ENCODE results near the gene SMPX.
"Not testable (repeated sequence)": the region's sequence is repeated elsewhere in the genome, so short reads cannot be mapped to it uniquely, and the experiment has no call there.

Gene SMPX

DNA sequence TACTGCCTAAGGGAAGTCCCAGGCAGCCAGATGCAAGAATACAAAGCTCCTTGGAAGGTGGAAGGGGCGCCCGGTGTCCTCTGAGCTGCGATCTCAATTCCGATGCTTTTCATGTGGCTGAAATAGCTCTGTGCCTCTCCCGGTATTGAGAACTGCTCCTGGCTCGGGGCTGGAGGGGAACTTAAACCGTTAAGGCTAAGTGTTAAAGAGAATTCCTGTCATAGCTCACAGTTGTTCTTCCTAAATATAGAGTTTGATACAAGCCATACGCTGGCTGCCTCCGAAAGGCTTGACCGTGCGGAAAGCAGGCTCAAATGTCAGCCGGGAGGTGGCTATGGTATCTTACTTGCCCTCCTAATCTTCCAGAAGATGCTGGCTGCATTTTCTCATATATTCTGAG lies at the start of gene SMPX:
Gene SMPX, minus strand, starts transcription at position 157 of the 400 bp plus-strand sequence. CDS start 3,826 bp downstream, outside the sequence.
- in situ Hi-C loops (cut with MboI; ENCODE audit: low sequenced_read_pairs), result no loop called here

DNA sequence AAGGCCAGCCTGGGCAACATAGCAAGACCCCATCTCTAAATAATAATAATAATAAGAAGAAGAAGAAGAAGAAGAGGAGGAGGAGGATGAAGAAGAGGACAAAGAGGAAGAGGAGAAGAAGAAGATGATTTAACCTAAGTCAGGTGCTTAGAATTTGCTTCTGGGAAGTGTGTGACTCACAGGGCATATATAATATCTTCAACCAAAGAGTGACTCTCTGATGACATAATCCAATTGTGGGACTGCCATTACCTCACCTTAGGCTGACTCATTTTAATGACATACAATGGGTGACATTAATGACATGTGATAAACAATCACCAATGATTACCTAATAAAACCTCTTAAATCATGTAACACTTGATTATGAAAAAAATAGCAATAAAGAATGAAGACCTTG lies 48.8 kb upstream of the SMPX start:
- in situ Hi-C loops (cut with MboI; ENCODE audit: low sequenced_read_pairs), result no loop called here

DNA sequence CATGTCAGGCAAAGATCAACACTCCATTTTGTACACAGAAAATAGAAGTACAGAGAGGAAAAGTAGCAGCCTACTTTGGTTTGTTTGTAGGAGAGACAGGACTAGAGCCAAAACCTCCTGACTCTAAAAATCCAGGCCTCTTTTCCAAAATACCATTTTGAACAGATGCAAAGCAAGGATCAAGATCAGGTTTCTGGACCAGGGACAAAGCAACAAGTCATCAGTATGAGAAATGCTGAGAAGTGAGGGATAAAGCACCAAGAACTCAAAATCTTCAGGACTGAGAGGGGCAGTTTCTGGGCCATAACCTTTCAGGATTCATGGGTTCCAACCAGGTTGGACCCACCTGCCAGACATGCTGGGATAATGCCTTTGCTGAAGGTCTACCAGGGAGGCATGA lies 44.9 kb upstream of the SMPX start:
- in situ Hi-C loops (cut with MboI; ENCODE audit: low sequenced_read_pairs), result no loop called here

DNA sequence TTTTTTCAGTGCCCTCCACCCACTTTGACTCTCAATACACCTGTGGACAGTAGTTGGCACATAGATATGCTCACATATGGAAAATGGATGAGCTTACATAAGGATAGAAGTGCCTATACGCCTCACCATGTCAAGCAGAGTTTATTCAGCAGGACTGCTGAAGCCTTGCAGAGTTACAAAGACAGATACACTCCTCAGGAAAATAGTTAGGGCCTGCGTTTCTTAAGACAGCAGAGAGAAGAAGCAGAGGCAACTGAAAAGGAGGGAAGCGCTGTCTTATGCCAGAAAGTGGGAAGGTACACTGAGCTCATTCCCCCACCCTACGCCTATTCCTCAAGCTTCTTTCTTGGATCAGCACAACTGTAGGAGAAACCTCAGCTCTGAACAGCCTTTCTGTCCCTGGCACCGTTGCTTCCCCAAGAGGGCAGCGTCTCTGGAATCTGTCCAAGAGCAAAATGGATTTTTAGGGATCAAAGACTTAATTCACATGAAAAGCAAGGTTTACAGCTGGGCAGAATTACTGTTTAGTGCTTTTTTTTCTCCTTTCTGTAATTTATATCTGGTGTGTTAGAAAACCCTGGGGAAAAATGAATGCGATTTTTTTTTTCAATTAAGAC lies 44.2 kb upstream of the SMPX start:
- in situ Hi-C loops (cut with MboI; ENCODE audit: low sequenced_read_pairs), result no loop called here

DNA sequence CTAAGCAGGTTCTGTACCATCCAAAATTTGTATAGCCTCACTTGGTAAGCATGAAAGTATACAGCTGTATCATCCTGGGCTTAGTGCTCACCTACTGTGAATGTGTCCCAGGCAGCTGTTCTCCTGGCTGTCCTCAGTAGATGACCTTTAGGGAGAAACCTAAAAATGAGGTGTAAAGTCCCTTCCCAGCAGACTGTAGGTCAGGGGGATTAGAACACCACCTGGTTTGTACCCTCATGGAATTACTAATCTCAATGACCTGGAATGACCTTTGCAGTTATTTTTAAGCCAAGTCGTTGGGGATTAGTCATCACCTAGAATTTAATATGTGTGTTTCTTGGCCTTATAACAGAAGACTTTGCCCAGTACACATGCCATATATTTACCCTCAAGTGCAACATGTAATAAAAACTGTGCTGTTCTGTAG lies 42.4 kb upstream of the SMPX start:
- in situ Hi-C loops (cut with MboI; ENCODE audit: low sequenced_read_pairs), result no loop called here

DNA sequence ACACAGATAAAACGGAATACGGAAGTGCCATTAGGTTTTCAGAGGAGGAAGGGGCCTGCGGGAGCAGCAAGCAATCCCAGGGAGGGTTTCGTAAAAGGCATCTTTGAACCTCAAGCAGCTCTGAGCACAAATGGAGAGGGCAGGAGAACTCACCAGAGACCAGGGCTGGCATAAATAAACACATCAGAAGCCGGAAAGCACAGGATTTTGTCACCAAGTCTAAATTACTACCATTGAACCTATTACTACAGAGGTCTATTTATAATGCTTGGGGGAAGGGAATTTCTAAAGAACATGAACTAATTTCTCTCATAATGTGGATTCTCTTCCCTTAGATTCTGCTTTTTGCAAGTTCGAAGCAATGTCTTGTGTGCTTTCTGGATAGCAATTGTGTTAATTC lies 41.9 kb upstream of the SMPX start:
- in situ Hi-C loops (cut with MboI; ENCODE audit: low sequenced_read_pairs), result no loop called here

DNA sequence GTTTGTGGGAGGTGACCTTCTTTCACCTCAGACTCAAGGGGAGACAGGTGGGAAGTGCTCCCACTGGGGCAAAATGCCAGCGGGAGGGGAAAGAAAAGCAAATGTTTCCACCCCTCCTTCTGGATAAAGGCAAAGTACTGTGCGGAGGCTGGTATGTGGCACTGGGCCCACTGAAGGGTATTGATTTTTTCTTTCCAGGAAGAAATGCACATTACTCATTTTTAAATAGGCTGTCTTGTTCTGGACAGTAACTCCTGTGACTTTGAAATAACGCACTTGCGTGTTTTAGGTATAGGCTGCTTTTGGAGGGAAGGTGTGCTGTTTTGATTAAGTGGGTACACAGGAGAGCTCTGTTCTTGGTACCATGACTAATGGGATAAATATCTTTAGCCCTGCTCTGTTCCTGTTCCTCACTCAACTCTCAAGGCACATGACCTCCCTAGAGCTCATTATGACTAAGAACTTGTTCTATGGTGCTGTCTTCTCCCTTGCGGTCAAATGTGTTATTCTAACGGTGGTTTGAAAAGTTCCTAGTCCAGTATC lies 40.8 kb upstream of the SMPX start:
- in situ Hi-C loops (cut with MboI; ENCODE audit: low sequenced_read_pairs), result no loop called here

DNA sequence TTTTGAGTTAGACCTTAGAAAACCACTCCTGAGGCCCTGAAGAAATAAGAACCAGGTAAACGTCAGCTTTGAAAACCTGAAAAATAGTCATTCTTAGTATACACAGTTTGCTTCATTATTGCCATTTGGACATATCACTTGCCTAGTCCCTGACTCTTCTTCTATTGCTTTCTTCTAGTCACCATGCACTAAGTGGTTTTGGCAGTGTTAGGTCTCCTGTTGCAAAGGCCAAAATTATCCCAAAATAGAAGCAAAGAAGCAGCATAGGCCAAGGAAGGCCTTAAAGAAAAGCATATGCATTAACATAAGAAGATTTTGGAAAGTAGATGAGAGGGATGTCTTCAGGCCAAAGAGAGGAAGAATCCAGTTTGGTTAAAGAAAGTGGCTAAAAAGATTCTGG lies 24.1 kb upstream of the SMPX start:
- in situ Hi-C loops (cut with MboI; ENCODE audit: low sequenced_read_pairs), result no loop called here

DNA sequence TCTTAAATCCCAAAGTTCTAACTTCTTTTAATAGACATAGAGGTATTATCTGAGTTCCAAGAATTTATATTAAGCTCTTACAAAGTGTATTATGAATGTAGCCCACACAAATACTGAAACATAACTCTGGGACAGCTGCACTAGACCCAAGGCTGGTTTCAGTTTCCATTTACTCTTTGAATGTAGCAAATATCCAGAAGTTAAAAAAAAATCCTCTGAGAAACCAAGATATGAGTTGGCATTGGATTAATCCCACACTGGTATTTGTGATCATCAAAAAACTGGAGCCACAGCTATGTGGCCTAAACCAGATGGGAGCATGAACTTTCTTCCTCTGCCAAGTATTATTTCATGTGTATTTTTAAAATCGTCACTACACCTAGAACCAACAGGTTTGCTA lies 23.6 kb upstream of the SMPX start:
- in situ Hi-C loops (cut with MboI; ENCODE audit: low sequenced_read_pairs), result no loop called here

DNA sequence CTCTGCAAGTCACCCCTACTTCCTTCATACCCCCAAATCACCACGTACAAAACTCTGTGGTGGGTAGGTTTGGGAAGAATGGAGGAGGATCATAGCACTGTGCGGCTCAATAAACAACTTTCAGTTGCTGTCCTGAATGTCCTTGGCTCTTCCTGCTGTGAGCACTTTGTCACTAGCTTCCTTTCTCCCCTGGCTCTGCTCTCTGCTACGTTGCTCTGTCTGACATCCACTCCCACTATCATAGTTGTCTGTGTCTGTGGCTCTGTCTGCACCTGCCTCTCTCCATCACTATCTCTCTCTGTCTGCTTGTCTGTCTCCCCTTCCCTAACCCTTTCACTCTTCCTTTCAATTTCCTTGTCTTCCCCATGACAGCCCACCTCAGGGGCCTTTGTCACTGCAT lies 21.2 kb upstream of the SMPX start:
- in situ Hi-C loops (cut with MboI; ENCODE audit: low sequenced_read_pairs), result no loop called here

DNA sequence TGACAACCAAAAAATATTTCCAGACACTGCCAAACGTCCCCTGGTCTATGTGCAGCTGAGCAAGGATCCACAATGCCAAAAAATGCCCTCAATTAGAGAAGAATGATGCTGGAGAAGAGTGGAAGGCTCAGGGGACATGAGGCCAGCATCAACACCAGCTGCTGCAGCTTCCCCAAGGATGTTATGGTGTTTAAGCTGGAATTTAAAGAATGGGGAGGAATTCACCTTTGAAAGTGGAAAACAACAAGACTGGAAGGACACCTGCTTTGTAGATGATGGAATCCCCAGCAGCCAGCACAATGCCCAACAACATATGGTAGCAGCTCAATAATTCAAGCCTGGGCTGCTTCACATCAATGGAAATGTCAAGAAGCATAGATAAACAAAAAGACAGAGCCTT lies 20.3 kb upstream of the SMPX start:
- in situ Hi-C loops (cut with MboI; ENCODE audit: low sequenced_read_pairs), result no loop called here

DNA sequence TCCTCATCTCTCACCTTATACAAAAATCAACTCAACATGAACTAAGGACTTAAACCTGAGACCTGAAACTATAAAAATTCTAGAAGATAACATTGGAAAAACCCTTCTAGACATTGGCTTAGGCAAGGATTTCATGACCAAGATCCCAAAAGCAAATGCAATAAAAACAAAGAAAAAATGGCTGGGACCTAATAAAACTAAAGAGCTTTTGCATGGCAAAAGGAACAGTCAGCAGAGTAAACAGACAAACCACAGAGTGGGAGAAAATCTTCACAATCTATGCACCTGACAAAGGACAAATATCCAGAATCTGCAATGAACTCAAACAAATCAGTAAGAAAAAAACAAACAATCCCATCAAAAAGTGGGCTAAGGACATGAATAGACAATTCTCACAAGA lies 17.2 kb upstream of the SMPX start:
- in situ Hi-C loops (cut with MboI; ENCODE audit: low sequenced_read_pairs), result not testable (repeated sequence)

DNA sequence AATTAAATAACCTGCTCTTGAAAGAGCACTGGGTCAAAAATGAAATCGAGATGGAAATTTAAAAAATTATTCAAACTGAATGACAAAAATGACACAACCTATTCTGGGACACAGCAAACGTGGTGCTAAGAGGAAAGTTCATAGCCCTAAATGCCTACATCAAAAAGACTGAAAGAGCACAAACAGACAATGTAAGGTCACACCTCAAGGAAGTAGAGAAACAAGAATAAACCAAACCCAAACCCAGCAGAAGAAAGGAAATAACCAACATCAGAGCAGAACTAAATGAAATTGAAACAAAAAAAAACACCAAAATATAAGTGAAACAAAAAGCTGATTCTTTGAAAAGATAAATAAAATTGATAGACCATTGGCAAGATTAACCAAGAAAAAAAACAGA lies 15.1 kb upstream of the SMPX start:
- in situ Hi-C loops (cut with MboI; ENCODE audit: low sequenced_read_pairs), result not testable (repeated sequence)

DNA sequence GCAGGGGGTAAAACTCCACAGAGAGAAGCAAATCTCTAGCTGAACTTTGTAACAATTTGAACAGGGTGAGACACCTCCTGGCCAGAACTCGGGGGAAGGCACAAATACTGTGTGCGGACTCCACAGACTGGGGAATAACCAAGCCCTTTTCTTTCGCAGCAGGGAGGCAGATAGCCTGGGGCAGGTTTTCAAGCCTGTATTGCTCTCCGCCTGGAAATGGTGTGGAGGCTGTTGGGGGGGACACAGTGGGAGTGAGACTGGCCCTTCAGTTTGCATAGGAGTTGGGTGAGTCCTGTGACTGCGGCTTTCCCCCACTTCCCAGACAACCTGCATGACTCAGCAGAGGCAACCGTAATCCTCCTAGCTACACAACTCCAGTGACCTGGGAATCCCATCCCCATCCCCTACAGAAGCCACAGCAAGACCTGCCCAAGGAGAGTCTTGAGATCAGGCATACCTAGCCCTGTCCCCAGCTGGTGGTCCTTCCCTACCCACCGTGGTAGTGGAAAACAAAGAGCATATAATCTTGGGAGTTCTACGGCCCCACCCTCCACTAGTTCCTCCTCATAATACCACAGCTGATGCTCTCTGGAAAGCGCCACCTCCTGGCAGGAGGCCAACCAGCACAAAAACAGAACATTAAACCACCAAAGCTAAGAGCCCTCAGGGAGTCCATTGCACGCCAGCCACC lies 12.9 kb upstream of the SMPX start:
- in situ Hi-C loops (cut with MboI; ENCODE audit: low sequenced_read_pairs), result no loop called here

DNA sequence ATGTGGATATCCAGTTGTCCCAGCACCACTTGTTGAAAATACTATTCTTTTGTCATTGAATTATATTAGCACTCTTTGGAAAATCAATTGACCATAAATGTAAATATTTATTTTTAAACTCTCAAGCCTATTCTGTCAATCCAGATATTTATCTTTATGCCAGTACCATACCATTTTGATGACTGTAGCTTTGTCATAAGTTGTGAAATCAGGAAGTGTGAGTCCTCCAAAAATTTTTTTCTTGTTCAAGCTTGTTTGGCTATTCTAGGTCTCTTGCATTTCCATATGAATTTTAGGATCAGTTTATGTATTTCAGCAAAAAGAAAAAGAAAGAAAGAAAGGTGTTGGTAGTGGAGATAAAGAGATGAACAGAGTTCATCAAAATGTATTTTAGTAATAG lies 8.2 kb upstream of the SMPX start:
- in situ Hi-C loops (cut with MboI; ENCODE audit: low sequenced_read_pairs), result no loop called here

DNA sequence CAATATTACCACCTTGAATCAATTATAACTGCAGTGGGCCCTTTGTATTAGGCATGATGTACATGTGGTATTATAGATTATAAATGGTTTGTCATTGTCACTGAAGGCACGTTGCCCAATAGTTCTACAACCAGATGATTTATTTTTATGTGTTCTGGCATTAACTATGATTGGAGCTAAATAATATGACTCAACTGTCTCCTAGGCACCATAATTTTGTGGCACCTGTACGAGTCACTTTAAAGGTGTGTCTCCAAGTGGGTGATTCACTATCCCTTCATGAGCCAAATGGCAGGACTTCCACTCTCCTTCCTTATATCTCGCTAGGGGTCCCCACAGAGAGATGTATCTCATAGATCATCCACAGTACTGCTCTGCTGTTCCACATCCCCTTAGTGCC lies 6.1 kb upstream of the SMPX start:
- in situ Hi-C loops (cut with MboI; ENCODE audit: low sequenced_read_pairs), result no loop called here

DNA sequence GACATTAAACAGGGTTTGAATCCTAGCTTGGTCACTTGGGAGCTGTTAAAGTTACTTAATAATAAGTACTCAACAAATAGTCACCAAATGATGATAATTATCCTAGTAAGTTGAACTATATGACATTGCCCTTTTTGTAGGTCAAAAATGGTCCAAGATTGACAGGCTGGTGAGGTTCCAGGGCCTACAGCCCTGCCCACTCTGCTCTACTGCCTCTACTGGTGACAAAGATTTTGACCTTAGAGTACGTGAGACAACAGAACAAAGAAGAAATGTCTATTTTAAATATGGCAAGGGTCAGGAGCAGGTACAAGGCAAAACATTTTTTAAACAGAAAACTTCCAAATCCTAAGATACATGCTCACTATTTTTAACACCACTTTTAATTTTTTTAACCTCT lies 572 bp upstream of the SMPX start:
- in situ Hi-C loops (cut with MboI; ENCODE audit: low sequenced_read_pairs), result no loop called here

DNA sequence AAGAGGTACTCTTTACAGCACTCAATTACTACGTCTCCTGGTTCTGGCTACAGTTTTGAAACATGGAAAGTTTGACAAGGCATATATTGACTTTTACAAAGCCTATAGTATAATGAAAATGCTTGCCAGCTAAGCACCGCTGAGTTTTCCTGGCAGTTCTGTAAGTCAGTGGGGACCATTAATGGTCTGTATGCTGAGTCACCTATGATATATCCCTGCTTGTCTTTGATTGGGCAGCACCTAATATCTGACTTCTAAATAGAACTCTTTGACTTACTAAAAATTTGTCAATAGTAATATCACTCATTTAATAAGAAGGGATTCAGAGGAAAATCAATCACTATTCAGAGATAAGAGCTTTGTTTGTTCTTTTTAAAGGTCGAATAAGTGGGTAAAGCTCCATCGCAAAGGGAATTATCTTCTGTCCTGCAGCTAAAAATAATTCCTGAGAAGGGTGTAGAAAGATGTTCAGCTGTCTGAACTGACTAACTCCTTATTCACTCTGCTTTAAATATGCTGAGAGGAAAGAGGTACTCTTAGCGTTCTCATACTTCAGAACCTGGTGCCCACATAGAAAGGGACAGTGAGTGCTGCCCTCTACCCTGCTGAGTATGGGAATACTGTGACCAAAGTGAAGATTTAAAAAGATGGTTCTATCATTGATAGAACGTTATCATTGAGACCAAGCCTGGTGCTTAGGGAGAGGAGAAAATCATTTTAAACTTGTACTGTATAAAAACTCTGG lies 959 bp downstream of the SMPX start:
- in situ Hi-C loops (cut with MboI; ENCODE audit: low sequenced_read_pairs), result no loop called here

DNA sequence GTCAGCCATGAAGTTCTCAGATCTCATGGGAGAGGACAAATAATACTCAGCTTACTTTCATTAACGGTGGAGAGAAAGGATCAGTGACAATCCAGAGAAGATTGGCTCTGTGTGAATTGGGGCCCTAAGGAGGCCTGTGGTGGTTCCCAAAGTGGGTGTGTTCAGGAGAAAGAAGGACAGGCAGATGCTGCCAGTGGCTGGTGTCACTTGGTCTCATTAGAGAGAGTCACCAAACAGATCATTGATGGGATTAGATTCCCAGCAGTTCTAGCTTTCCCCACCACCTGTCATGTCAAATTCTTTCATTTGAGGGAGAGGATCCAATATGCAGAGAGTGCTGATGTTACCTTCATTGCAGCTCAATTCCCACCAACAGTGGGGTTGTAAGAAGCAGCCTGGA lies 8.0 kb downstream of the SMPX start:
- in situ Hi-C loops (cut with MboI; ENCODE audit: low sequenced_read_pairs), result no loop called here

DNA sequence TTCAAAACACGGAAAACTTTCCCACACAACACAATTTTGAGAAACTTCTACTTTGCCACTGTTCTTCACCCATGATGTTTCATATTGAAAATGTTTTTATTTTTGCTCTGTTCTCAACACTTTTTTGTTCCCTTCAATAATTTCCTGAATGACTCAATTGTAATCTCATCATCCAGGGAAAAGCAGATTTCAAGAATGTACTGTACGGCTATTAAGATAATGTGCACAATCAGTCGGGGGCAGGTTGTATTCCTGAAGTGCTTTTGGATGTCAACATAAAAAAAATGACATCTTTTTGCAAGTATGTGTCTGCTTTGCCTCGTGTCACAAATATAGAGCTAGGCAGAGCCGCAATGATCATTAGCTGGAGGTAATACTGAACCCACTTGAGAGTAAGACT lies 9.7 kb downstream of the SMPX start:
- in situ Hi-C loops (cut with MboI; ENCODE audit: low sequenced_read_pairs), result no loop called here

DNA sequence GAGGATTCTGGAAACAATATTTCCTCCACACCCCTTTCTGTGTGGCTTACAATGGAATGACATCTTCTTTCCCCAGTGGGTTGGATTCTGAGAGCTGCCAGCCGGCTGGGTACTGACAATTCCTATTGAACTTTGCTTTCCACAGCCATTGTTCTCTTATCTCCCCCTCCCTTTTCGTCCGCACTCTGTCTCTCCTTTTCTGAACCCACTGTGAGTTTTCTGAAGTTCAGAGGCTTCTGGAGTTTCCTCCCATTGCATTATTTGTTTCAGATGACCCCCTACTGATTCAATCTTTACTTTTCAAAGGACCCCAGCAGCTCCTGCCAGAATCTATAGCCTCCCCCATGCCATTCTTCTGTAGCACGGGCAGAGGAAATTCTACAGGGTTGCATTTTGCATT lies 10.4 kb downstream of the SMPX start:
- in situ Hi-C loops (cut with MboI; ENCODE audit: low sequenced_read_pairs), result no loop called here

DNA sequence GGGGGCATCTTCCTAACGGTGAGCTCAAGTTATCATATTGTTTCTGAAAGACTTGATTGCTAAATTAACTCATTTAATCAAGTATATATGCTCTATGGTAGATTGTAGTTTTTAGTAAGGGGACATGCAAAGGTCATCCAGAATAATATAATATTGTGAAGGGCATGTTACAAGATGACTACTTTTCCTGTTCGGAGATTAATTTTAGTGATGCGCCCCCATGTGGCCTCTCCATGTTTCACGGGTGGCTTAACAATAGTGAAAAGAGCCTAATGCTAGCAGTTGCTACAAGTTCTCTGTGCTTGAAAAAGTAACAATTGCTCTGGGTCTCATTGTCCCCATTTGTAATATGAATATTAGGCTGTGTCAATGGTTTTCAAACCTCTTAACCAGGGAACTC lies 12.2 kb downstream of the SMPX start:
- in situ Hi-C loops (cut with MboI; ENCODE audit: low sequenced_read_pairs), result no loop called here

Data from HL-60/S4 (cell line).